HAP-1 (cell line): ENCODE results near the gene WDR81.

Source experiments
- DNase-seq, 2 experiments: peaks; one replicate each; pipeline ENCODE4 v3.0.0-alpha.2; 2016 to 2020; ENCODE audit warnings: low spot score in 2 of 2
- H3K27me3 ChIP-seq: fragments of 250-450 bp; sonication (Bioruptor Pico); 2 replicates; pipeline ENCODE4 v1.5.1; 2020; ENCODE audit warnings: low read depth, mild to moderate bottlenecking, moderate library complexity
- H3K36me3 ChIP-seq: fragments of 250-450 bp; sonication (Bioruptor Pico); replicated peaks from 2 replicates; pipeline ENCODE4 v1.5.1; 2020; ENCODE audit warnings: mild to moderate bottlenecking
- H3K4me1 ChIP-seq: fragments of 250-450 bp; sonication (Bioruptor Pico); 2 replicates; pipeline ENCODE4 v1.5.1; 2020; ENCODE audit warnings: mild to moderate bottlenecking
- H3K4me3 ChIP-seq: fragments of 250-450 bp; sonication (Bioruptor Pico); 2 replicates; pipeline ENCODE4 v1.5.1; 2020; ENCODE audit warnings: mild to moderate bottlenecking, moderate library complexity
- H3K9me3 ChIP-seq: fragments of 250-450 bp; sonication (Bioruptor Pico); 2 replicates; pipeline ENCODE4 v1.5.1; 2020; ENCODE audit warnings: mild to moderate bottlenecking, moderate library complexity
- in situ Hi-C: fragments of 300-500 bp; cut with MboI; formaldehyde crosslinking; loops from 3 replicates; pipeline ENCODE4 v1.14.3; 2020; ENCODE audit warnings: low sequenced_read_pairs, inconsistent platforms, mixed read lengths

WDR81 gene

DNA sequence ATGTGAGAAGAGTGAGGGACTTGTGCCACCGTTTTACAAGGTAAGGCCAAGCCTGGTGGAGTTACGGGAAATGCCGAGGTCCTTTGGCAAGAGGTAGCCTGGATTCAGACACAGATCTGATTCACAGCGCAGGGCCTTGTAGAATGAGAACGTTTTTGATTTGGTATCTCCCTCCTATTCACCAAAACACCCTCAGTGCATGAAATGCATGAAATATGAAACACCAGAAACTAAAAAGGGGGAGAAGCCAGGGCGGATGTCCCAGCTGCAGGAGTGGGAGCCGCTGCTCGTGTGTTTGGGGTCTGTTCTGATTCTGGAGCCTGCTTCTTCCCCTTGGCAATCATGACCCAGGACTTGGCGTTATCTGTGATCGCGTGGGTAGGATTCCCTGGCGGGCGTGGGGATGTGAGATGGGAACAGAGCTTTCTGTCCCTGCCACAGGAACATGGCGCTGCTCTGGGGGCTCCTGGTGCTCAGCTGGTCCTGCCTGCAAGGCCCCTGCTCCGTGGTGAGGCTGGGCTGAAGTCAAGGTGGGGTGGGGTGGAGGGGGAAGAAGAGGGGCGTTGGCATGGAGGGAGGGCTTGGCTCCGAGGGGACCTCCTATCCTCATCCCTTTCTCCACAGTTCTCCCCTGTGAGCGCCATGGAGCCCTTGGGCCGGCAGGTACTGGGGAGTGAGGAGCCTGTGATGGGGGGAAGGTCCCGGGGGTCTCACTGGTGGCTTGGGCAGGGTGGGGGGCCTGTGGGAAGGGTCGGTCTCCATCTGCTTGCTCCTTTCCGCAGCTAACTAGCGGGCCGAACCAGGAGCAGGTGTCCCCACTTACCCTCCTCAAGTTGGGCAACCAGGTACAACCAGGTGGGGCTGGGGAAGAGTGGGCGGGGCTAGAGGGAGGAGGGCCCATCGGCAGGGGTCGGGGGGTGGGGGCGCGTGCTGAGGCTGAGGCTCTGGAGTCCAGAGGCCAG is 20.3 kb downstream of the WDR81 start:
- no peaks in the 10 kb centered on the region for H3K36me3 ChIP-seq
- H3K4me1 ChIP-seq: no peaks in the 10 kb centered on the region
- no peak for DNase-seq
- in situ Hi-C loops: no loop called here
- no peaks in the 10 kb centered on the region for H3K9me3 ChIP-seq
- H3K4me3 ChIP-seq: no peak overlapping the region
- no peaks in the 10 kb centered on the region for H3K27me3 ChIP-seq

DNA sequence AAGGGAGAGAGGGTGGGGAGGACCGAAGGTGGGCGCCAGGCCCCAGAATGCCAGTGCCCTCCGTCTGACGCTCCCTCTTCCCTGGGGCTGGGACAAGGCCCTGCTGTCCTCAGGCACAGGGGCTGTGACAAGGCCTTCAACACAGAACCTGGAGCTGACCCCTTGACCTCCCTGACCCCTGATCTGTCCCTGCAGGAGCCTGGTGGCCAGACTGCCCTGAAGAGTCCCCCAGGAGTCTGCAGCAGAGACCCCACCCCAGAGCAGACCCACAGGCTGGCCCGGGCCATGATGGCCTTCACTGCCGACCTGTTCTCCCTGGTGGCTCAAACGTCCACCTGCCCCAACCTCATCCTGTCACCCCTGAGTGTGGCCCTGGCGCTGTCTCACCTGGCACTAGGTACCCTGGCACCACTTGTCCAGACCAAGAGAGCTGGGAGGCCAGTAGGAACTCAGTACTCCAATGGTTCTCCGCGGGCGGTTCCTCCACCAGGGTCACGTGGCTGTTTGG is 21.1 kb downstream of the WDR81 start:
- Histone ChIP-seq H3K9me3 (no peaks in the 10 kb centered on the region), H3K27me3 (no peaks in the 10 kb centered on the region), H3K4me1 (no peaks in the 10 kb centered on the region), H3K4me3 (no peak overlapping the region), H3K36me3 (no peaks in the 10 kb centered on the region)
- no peak for DNase-seq
- in situ Hi-C loops: no loop called here

GRCh38 chr17:1746975-1747543 is 22.6 kb downstream of the WDR81 start:
- H3K27me3 ChIP-seq: no peaks in the 10 kb centered on the region
- H3K4me3 ChIP-seq: no peak overlapping the region
- no peaks in the 10 kb centered on the region for H3K4me1 ChIP-seq
- no peaks in the 10 kb centered on the region for H3K36me3 ChIP-seq
- in situ Hi-C loops: no loop called here
- DNase-seq: no peak
- no peaks in the 10 kb centered on the region for H3K9me3 ChIP-seq

- DNase-seq: no peak
- no peaks in the 10 kb centered on the region for H3K36me3 ChIP-seq
- H3K9me3 ChIP-seq: no peaks in the 10 kb centered on the region
- in situ Hi-C loops: no loop called here
- H3K4me3 ChIP-seq: no peak overlapping the region
- no peaks in the 10 kb centered on the region for H3K27me3 ChIP-seq
- no peaks in the 10 kb centered on the region for H3K4me1 ChIP-seq
These were observed 26.1 kb downstream of the WDR81 start for GRCh38 chr17:1750628-1751027.

DNA sequence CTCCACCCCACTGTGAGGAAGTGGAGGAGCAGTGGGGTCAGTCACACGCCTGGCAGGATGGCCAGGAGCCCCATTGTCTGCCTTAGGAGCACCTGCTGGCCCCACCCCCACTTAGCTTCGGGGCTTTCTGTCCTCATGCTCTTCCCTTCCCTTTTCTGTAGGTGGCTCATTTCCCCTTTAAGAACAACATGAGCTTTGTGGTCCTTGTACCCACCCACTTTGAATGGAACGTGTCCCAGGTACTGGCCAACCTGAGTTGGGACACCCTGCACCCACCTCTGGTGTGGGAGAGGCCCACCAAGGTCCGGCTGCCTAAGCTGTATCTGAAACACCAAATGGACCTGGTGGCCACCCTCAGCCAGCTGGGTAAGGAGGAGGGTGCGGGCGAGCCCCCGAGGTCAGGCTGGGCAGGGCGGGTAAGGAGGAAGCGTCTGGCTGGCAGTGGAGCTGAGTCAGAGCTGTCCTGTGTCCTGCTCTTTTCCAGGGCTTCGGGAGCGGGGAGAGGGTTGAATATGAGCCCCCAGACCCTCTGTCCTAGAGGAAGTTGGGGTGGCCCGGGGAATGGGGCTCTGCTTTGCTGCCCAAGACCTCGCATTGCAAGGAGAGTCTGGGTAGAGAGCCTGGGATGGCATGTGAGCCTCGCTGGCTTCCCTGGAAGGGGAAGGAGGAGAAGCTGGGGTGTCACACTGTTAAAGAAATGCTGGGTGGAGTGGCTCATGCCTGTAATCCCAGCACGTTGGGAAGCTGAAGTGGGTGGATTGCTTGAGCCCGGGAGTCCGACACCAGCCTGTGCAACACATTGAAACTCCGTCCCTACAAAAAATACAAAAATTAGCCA is 28.1 kb downstream of the WDR81 start:
- no peak for DNase-seq
- H3K4me1 ChIP-seq: no peaks in the 10 kb centered on the region
- no peaks in the 10 kb centered on the region for H3K36me3 ChIP-seq
- no peak overlapping the region for H3K4me3 ChIP-seq
- H3K9me3 ChIP-seq: no peaks in the 10 kb centered on the region
- in situ Hi-C loops: no loop called here
- no peaks in the 10 kb centered on the region for H3K27me3 ChIP-seq

DNA sequence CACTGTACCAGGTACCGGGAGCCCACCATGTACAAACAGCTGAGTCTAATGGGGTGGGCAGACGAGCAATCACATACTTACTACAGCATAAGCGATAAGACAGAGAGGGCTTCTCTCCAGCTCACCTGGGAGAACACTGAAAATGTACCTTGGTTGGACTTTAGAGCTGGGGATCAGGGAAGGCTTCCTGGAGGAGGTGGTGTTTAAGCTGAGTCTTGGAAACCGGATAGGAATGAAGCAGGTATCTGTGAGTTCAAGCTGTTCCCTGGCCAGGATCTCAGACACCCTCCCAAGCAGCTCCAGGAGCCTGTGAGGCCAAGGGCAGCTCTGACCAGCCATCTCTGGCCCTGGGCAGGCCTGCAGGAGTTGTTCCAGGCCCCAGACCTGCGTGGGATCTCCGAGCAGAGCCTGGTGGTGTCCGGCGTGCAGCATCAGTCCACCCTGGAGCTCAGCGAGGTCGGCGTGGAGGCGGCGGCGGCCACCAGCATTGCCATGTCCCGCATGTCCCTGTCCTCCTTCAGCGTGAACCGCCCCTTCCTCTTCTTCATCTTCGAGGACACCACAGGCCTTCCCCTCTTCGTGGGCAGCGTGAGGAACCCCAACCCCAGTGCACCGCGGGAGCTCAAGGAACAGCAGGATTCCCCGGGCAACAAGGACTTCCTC is 29.4 kb downstream of the WDR81 start:
- Histone ChIP-seq H3K27me3 (no peaks in the 10 kb centered on the region), H3K4me3 (no peak overlapping the region), H3K4me1 (no peaks in the 10 kb centered on the region), H3K36me3 (no peaks in the 10 kb centered on the region), H3K9me3 (no peaks in the 10 kb centered on the region)
- in situ Hi-C loops: no loop called here
- no peak for DNase-seq

DNA sequence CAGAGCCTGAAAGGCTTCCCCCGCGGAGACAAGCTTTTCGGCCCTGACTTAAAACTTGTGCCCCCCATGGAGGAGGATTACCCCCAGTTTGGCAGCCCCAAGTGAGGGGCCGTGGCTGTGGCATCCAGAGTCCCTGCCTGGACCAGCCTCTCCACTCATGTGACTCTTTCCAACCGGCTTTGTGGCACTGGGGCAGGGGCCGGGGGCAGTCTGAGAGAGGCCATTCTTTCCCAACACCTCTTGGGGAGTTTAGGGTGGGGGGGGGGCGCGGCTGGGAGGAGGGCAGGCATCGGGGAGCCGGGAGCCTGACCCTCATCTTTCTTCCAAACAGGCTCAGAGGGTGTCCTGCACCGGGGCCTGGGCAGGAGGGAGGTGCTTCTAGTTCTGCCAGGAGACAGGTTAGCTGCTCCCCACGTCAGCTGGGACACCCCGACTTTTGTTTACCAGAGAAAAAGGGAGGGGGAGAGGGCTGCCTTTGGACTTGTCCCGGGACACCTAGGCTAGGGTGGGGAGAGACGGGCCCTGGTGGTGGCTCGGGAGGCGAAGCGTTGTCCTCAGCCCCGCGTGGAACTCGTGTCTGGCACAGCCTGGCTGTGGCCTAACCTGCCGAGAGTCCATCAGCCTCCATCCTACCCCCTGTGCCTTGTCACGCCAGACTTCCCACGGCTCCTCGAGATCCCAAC is 30.1 kb downstream of the WDR81 start:
- in situ Hi-C loops: no loop called here
- Histone ChIP-seq H3K36me3 (no peaks in the 10 kb centered on the region), H3K4me1 (no peaks in the 10 kb centered on the region), H3K27me3 (no peaks in the 10 kb centered on the region), H3K4me3 (no peak overlapping the region), H3K9me3 (no peaks in the 10 kb centered on the region)
- DNase-seq: no peak

DNA sequence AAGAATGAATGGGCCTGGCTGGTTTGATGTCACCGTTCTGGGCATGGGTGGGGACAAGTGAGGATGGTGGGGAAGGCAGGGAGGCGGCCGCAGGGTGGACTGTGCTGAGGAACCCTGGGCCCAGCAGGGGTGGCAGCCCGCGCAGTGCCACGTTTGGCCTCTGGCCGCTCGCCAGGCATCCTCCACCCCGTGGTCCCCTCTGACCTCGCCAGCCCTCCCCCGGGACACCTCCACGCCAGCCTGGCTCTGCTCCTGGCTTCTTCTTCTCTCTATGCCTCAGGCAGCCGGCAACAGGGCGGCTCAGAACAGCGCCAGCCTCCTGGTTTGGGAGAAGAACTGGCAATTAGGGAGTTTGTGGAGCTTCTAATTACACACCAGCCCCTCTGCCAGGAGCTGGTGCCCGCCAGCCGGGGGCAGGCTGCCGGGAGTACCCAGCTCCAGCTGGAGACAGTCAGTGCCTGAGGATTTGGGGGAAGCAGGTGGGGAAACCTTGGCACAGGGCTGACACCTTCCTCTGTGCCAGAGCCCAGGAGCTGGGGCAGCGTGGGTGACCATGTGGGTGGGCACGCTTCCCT is 30.8 kb downstream of the WDR81 start:
- Histone ChIP-seq H3K9me3 (no peaks in the 10 kb centered on the region), H3K4me3 (no peak overlapping the region), H3K36me3 (no peaks in the 10 kb centered on the region), H3K4me1 (no peaks in the 10 kb centered on the region), H3K27me3 (no peaks in the 10 kb centered on the region)
- in situ Hi-C loops: no loop called here
- no peak for DNase-seq

- no peaks in the 10 kb centered on the region for H3K36me3 ChIP-seq
- H3K9me3 ChIP-seq: no peaks in the 10 kb centered on the region
- no peak for DNase-seq
- H3K4me3 ChIP-seq: no peak overlapping the region
- no peaks in the 10 kb centered on the region for H3K27me3 ChIP-seq
- in situ Hi-C loops: no loop called here
- no peaks in the 10 kb centered on the region for H3K4me1 ChIP-seq
These were observed 31.3 kb downstream of the WDR81 start for GRCh38 chr17:1755827-1756262.

- Histone ChIP-seq H3K4me1 (peaks cover 18% of the 10 kb centered on the region), H3K4me3 (no peak overlapping the region), H3K36me3 (no peaks in the 10 kb centered on the region), H3K27me3 (no peaks in the 10 kb centered on the region), H3K9me3 (no peaks in the 10 kb centered on the region)
- DNase-seq: no peak
- in situ Hi-C loops: no loop called here
These were observed 34.3 kb downstream of the WDR81 start for GRCh38 chr17:1758807-1759206.

- no peak for DNase-seq
- Histone ChIP-seq H3K36me3 (no peaks in the 10 kb centered on the region), H3K9me3 (no peaks in the 10 kb centered on the region), H3K27me3 (no peaks in the 10 kb centered on the region), H3K4me3 (no peak overlapping the region), H3K4me1 (peaks cover 25% of the 10 kb centered on the region)
- in situ Hi-C loops: no loop called here
These were observed 35.0 kb downstream of the WDR81 start for GRCh38 chr17:1759529-1759928.

GRCh38 chr17:1762233-1762900 is 37.9 kb downstream of the WDR81 start:
- Histone ChIP-seq H3K27me3 (no peaks in the 10 kb centered on the region), H3K36me3 (peaks cover 3% of the 10 kb centered on the region), H3K4me1 (peaks cover 26% of the 10 kb centered on the region), H3K9me3 (no peaks in the 10 kb centered on the region), H3K4me3 (peak overlapping the region; percentile 40)
- in situ Hi-C loops: no loop called here
- DNase-seq: peak; percentile 11 to 64
